ENCODE data around the gene RHBDF2. TPM values are rescaled to one million over a fixed set of nuclear protein-coding genes. Genes with fewer than 3 reads are reported as not detected.

Gene RHBDF2
- total RNA-seq, 1 experiment from 2014 or later: 33.0 TPM

DNA sequence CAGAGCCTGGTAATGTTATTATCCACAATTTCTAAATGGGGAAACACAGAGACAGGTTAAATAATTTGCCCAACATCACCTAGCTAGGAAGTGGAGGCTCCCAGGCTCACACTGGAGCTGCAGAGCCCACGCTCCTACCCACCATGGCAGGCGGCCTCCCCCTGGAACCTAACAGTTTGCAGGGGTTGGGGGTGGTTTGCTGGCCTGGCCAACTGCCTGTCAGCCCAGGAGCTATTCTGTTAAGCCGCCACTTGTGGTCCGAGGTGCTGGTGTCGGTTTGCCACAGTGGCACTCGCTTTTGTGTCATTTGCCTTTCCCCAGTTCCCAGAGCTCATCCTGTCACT is 42.2 kb upstream of the RHBDF2 start:
- DNase-seq (ENCODE audit: low spot score) (no peak), ATAC-seq (no peak)
- Mint-ChIP-seq H3K36me3 (no peaks in the 10 kb centered on the region; the same call in 1 of the 2 replicates), H3K4me1 (peaks cover 40% of the 10 kb centered on the region), H3K4me3 (no peak overlapping the region), H3K27ac (no peak overlapping the region), H3K9me3 (no peaks in the 10 kb centered on the region), H3K27me3 (ENCODE audit: low read depth) (peaks cover 22% of the 10 kb centered on the region)
- TF ChIP-seq NR3C1 (CRISPR knock-in tag; conservative IDR thresholded peaks at IDR 0.05; ENCODE audit: low read depth) (no peak), ETV6 (CRISPR knock-in tag; IDR thresholded peaks at IDR 0.05) (0 out of 2 replicates have a peak, but pooled peaks have one; percentile 31)
- ChIA-PET POLR2A (interaction anchor here (0.6 to 1.4 kb wide), 2 partner anchors 15 to 45 kb away, joined by 3 to 4 read pairs; no protein-coding TSS in a partner anchor), CTCF (interaction anchor here (0.9 to 5.4 kb wide), 9 partner anchors 9 to 165 kb away, joined by 3 to 81 read pairs (median 4); no protein-coding TSS in a partner anchor)

DNA sequence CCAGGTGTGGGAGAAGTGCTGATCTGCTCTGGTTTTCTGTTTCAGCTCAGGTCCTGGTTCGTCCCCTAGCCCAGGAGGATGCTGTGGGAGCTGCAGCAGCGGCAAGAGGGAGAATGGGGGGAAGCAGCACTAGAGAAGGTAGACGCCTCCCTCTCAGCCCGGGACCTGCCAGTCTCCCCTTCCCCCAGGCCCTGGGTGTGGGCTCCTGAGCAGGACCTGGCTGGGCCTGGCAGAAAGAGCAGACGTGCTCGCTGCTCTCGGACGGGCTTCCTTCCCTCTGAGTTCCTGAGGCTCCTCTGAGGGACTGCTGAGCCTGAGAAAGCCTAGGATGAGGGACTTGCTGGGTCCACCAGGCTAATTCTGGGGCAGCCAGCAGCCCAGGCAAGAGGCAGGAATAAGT is 41.8 kb upstream of the RHBDF2 start:
- Mint-ChIP-seq H3K27ac (no peak overlapping the region), H3K4me1 (peaks cover 40% of the 10 kb centered on the region), H3K9me3 (no peaks in the 10 kb centered on the region), H3K36me3 (no peaks in the 10 kb centered on the region; the same call in 1 of the 2 replicates), H3K4me3 (no peak overlapping the region), H3K27me3 (ENCODE audit: low read depth) (peaks cover 25% of the 10 kb centered on the region)
- ChIA-PET CTCF (interaction anchor here (0.9 to 5.4 kb wide), 8 partner anchors 10 to 166 kb away, joined by 3 to 81 read pairs (median 7); no protein-coding TSS in a partner anchor), POLR2A (no interaction called here)
- DNase-seq (ENCODE audit: low spot score): no peak
- no peak for TF ChIP-seq OVOL2 (CRISPR knock-in tag; IDR thresholded peaks at IDR 0.05; ENCODE audit: borderline replicate concordance)
- no peak for TF ChIP-seq JUN (CRISPR knock-in tag; IDR thresholded peaks at IDR 0.05)
- TF ChIP-seq FOXP1 (CRISPR knock-in tag; IDR thresholded peaks at IDR 0.05; ENCODE audit: borderline replicate concordance): no peak
- no peak for TF ChIP-seq MYBL2 (CRISPR knock-in tag; IDR thresholded peaks at IDR 0.05)
- no peak for TF ChIP-seq KAT7 (CRISPR knock-in tag; IDR thresholded peaks at IDR 0.05; ENCODE audit: borderline replicate concordance)
- no peak for ATAC-seq

- Mint-ChIP-seq H3K27ac (no peak overlapping the region), H3K9me3 (no peaks in the 10 kb centered on the region), H3K36me3 (no peaks in the 10 kb centered on the region; the same call in 1 of the 2 replicates), H3K27me3 (ENCODE audit: low read depth) (peaks cover 25% of the 10 kb centered on the region), H3K4me3 (no peak overlapping the region), H3K4me1 (peaks cover 40% of the 10 kb centered on the region)
- ChIA-PET POLR2A (no interaction called here), CTCF (interaction anchor here (1.0 to 5.4 kb wide), 5 partner anchors 10 to 139 kb away, joined by 3 to 81 read pairs (median 3); no protein-coding TSS in a partner anchor)
- DNase-seq (ENCODE audit: low spot score) (no peak), ATAC-seq (no peak)
- no peak for TF ChIP-seq CREM (CRISPR knock-in tag; IDR thresholded peaks at IDR 0.05)
- TF ChIP-seq, protein P1, sequence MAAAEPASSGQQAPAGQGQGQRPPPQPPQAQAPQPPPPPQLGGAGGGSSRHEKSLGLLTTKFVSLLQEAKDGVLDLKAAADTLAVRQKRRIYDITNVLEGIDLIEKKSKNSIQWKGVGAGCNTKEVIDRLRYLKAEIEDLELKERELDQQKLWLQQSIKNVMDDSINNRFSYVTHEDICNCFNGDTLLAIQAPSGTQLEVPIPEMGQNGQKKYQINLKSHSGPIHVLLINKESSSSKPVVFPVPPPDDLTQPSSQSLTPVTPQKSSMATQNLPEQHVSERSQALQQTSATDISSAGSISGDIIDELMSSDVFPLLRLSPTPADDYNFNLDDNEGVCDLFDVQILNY (CRISPR knock-in tag; IDR thresholded peaks at IDR 0.05): no peak
- no peak for TF ChIP-seq RELA (CRISPR knock-in tag; IDR thresholded peaks at IDR 0.05; ENCODE audit: borderline replicate concordance)
- no peak for TF ChIP-seq MYBL2 (CRISPR knock-in tag; IDR thresholded peaks at IDR 0.05)
- no peak for TF ChIP-seq ZNF671 (CRISPR knock-in tag; IDR thresholded peaks at IDR 0.05)
- TF ChIP-seq, protein P2, sequence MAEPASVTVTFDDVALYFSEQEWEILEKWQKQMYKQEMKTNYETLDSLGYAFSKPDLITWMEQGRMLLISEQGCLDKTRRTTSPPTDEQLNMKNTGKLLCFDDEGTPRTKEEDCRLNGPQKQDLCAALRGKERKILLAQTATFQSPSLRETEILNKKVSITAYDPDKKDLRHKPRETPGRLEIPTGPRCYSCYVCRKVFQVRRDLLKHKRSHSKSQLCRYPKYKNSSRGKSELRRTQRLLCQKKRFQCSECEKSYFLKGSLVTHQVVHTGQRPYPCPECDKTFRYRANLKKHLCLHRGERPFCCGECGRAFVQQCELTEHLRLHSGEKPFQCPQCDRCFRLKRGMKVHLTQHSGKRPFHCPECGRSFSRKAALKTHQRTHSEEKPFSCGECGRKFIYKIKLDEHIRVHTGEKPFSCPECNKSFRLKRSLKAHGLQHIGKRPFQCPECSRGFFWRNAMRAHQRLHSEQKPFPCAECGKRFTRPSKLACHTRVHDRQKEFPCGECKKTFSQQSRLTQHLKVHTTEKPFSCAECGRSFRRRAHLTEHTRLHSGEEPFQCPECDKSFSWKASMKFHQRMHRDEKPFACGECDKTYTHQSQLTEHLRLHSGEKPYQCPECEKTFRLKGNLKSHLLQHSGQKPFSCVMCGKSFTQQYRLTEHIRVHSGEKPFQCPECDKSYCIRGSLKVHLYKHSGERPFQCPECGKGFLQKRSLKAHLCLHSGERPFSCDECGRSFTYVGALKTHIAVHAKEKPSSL (CRISPR knock-in tag; conservative IDR thresholded peaks at IDR 0.05): no peak
- no peak for TF ChIP-seq ZNF396 (CRISPR knock-in tag; IDR thresholded peaks at IDR 0.05; ENCODE audit: borderline replicate concordance)
- TF ChIP-seq CTCF (IDR thresholded peaks at IDR 0.05): no peak
- no peak for TF ChIP-seq ZNF121 (CRISPR knock-in tag; IDR thresholded peaks at IDR 0.05)
Measured at GRCh38 chr17:76542566-76542971, 41.3 kb upstream of the RHBDF2 start.

Measured in WTC11 (cell line).